GM10847 (cell line): ENCODE results near the gene RNASE13.

ENCODE experiments used
- POLR2A ChIP-seq: IDR thresholded peaks from 2 replicates; pipeline ENCODE4 v1.6.1; 2011; ENCODE audit not compliant: insufficient read length; ENCODE audit errors: extremely low read depth

RNASE13 gene

GRCh38 chr14:21039585-21040369, 5.2 kb upstream of the RNASE13 start:
- TF ChIP-seq POLR2A = no peak

- no peak for TF ChIP-seq POLR2A
These were observed 4.1 kb upstream of the RNASE13 start for GRCh38 chr14:21038441-21039422.

GRCh38 chr14:21037156-21037555, 2.5 kb upstream of the RNASE13 start:
- TF ChIP-seq POLR2A = no peak

- TF ChIP-seq POLR2A = no peak
These were observed 2.1 kb upstream of the RNASE13 start for GRCh38 chr14:21036751-21037150.

GRCh38 chr14:21033133-21033698, 1.4 kb downstream of the RNASE13 start:
- no peak for TF ChIP-seq POLR2A

- TF ChIP-seq POLR2A = no peak
These were observed 2.1 kb downstream of the RNASE13 start for GRCh38 chr14:21032326-21033132.

GRCh38 chr14:21030531-21030930, 4.1 kb downstream of the RNASE13 start:
- no peak for TF ChIP-seq POLR2A

GRCh38 chr14:21029917-21030316, 4.7 kb downstream of the RNASE13 start, which contains the start of gene TPPP2:
Gene TPPP2 (plus strand): TSS chr14:21030217. CDS start chr14:21030582, 365 bp downstream.
- no peak for TF ChIP-seq POLR2A

GRCh38 chr14:21026988-21027315, 7.7 kb downstream of the RNASE13 start:
- TF ChIP-seq POLR2A = no peak

GRCh38 chr14:21026274-21026987, 8.2 kb downstream of the RNASE13 start:
- no peak for TF ChIP-seq POLR2A

- no peak for TF ChIP-seq POLR2A
These were observed 9.0 kb downstream of the RNASE13 start for GRCh38 chr14:21025371-21026273.

GRCh38 chr14:21024585-21025370, 9.8 kb downstream of the RNASE13 start, which contains the start of gene NDRG2:
Gene NDRG2 (minus strand): TSS chr14:21025061. CDS start chr14:21023315, 1,746 bp downstream.
- TF ChIP-seq POLR2A = no peak
